HepG2 (cell line): ENCODE data around the gene KNCN. TPM values are rescaled to one million over a fixed set of nuclear protein-coding genes. Genes with fewer than 3 reads are reported as not detected.

Experiments used
- ATAC-seq: fragments of 200-7000 bp; cut with Tn5 transposase; 3 replicates; pipeline ENCODE4 v1.9.1; 2020; ENCODE audit warnings: mild to moderate bottlenecking, moderate library complexity
- BruUV-seq: library from RNA; stranded (reverse); fragments of 400-500 nt; replicated peaks from 2 replicates; lab custom pipeline; 2021; lab: Mats Ljungman, UMichigan
- CTCF ChIA-PET: fragments of 300-600 bp; formaldehyde crosslinking; extraction: SDS; loops from one replicate; lab custom pipeline; 2021; ENCODE audit warnings: low total read pairs, inconsistent platforms, low intra/inter-chr PET ratio; lab: Yijun Ruan, JAX
- POLR2A ChIA-PET: fragments of 350-600 bp; sonication (Branson Sonifier 250); formaldehyde crosslinking; loops from one replicate; lab custom pipeline; 2020; ENCODE audit warnings: antibody characterized with exemption, inconsistent platforms; lab: Yijun Ruan, JAX
- DNase-seq: peaks from one replicate; pipeline ENCODE4 v3.0.0-alpha.2; 2015; ENCODE audit warnings: low spot score
- FAIRE-seq: peaks from 3 replicates; lab custom pipeline; 2011; peaks lifted over from hg19 to GRCh38; lab: Jason Lieb, UNC
- H2AFZ ChIP-seq: one replicate; pipeline ENCODE4 v1.6.1; 2011; ENCODE audit warnings: low read length, inconsistent platforms
- H3K27ac ChIP-seq: fragments of 300-600 bp; 3 replicates; pipeline ENCODE4 v1.8.0; 2011; ENCODE audit warnings: mixed run types, mild to moderate bottlenecking, mixed read lengths, low read length, inconsistent platforms; ENCODE audit not compliant: insufficient read depth; ENCODE audit errors: extremely low read length
- H3K27me3 ChIP-seq, 2 experiments: fragments of 200-600 bp in 1 of 2; 2 replicates in 1 of 2; 3 replicates in 1 of 2; pipeline versions ENCODE4 v1.6.0 to v1.8.0; 2011; ENCODE audit warnings: low read length in 2 of 2, mild to moderate bottlenecking in 2 of 2, moderate library complexity in 2 of 2, inconsistent platforms in 1 of 2; ENCODE audit not compliant: insufficient read depth in 2 of 2, control insufficient read depth in 1 of 2
- H3K36me3 ChIP-seq, 2 experiments: fragments of 200-600 bp in 1 of 2; replicated peaks in 1 of 2; 2 replicates in 1 of 2; 3 replicates in 1 of 2; pipeline versions ENCODE4 v1.5.1 to v1.8.0; 2011; ENCODE audit warnings: low read length in 2 of 2, inconsistent platforms in 1 of 2; ENCODE audit not compliant: insufficient read depth in 2 of 2, control insufficient read depth in 1 of 2
- H3K4me1 ChIP-seq: 2 replicates; pipeline ENCODE4 v1.5.1; 2012; ENCODE audit warnings: low read length, inconsistent platforms; ENCODE audit not compliant: insufficient read depth
- H3K4me2 ChIP-seq: 2 replicates; pipeline ENCODE4 v1.6.0; 2011; ENCODE audit warnings: low read depth, low read length, inconsistent platforms
- H3K4me3 ChIP-seq, 3 experiments: fragments of 200-600 bp in 1 of 3; sonication (generic), shearing (Covaris generic) in 1 of 3; replicated peaks in 1 of 3; 2 replicates each; pipeline ENCODE4 v1.5.1; 2011 to 2016; ENCODE audit warnings: low read length in 3 of 3, inconsistent platforms in 2 of 3, low read depth in 2 of 3, mild to moderate bottlenecking in 2 of 3, control low read depth in 1 of 3, mixed read lengths in 1 of 3; ENCODE audit not compliant: insufficient read depth in 1 of 3
- H3K79me2 ChIP-seq: one replicate; pipeline ENCODE4 v1.6.1; 2011; ENCODE audit warnings: low read length, inconsistent platforms; ENCODE audit not compliant: insufficient read depth
- H3K9ac ChIP-seq: 2 replicates; pipeline ENCODE4 v1.6.0; 2011; ENCODE audit warnings: mild to moderate bottlenecking, low read depth, low read length, inconsistent platforms; ENCODE audit not compliant: insufficient read depth
- H3K9me3 ChIP-seq: 2 replicates; pipeline ENCODE4 v1.5.1; 2012; ENCODE audit warnings: mild to moderate bottlenecking, low read length
- H4K20me1 ChIP-seq: 2 replicates; pipeline ENCODE4 v1.6.0; 2011; ENCODE audit warnings: inconsistent platforms, mild to moderate bottlenecking, low read length, moderate library complexity; ENCODE audit not compliant: insufficient read depth
- ELF3 ChIP-seq: IDR thresholded peaks from 2 replicates; pipeline ENCODE4 v1.6.1; 2016; ENCODE audit warnings: missing genetic modification reagents, missing compliant biosample characterization
- KMT2A ChIP-seq: sonication (generic); formaldehyde crosslinking; IDR thresholded peaks from 2 replicates; pipeline ENCODE4 v1.4.0; 2020; ENCODE audit warnings: missing genetic modification reagents
- MNT ChIP-seq: fragments of 450-650 bp; IDR thresholded peaks from 2 replicates; pipeline ENCODE4 v1.6.1; 2016
- MYPOP ChIP-seq: sonication (generic); formaldehyde crosslinking; IDR thresholded peaks from 2 replicates; pipeline ENCODE4 v1.8.1; 2023; ENCODE audit warnings: mild to moderate bottlenecking, moderate library complexity, missing genetic modification reagents
- PRPF4 ChIP-seq: fragments of 200-400 bp; formaldehyde crosslinking; IDR thresholded peaks from 2 replicates; pipeline ENCODE4 v1.6.1; 2016; ENCODE audit warnings: low read length, low read depth; ENCODE audit not compliant: poor library complexity, severe bottlenecking
- ZNF230 ChIP-seq: sonication (generic); formaldehyde crosslinking; IDR thresholded peaks from 2 replicates; pipeline ENCODE4 v1.4.0; 2020; ENCODE audit warnings: mild to moderate bottlenecking, missing genetic modification reagents
- ZNF552 ChIP-seq: sonication (generic); formaldehyde crosslinking; IDR thresholded peaks from 2 replicates; pipeline ENCODE4 v1.9.0; 2022; ENCODE audit warnings: missing genetic modification reagents, mild to moderate bottlenecking, borderline replicate concordance
- ZSCAN12 ChIP-seq: sonication (generic); formaldehyde crosslinking; IDR thresholded peaks from 2 replicates; pipeline ENCODE4 v1.9.0; 2021; ENCODE audit warnings: mild to moderate bottlenecking, missing genetic modification reagents
- WGBS: methylation state at CpG from one replicate; pipeline ENCODE4 v1.1.6; 2017; ENCODE audit warnings: low lambda C conversion rate; 5-methylcytosine and 5-hydroxymethylcytosine counted together
- in situ Hi-C: cut with HindIII; loops from 2 replicates; pipeline ENCODE4 v1.10.0; 2017; ENCODE audit warnings: low pct_unique_long_range_greater_than_20kb; ENCODE audit not compliant: extremely low pct_ligation_motif_present
- intact Hi-C: fragments of 100-400 bp; cut with micrococcal nuclease; formaldehyde crosslinking; loops from one replicate; pipeline ENCODE4 v1.10.0; 2022; ENCODE audit not compliant: unreplicated experiment
- polyA plus RNA-seq, 8 experiments: library from polyadenylated mRNA; depleted of rRNA in 3 of 8; stranded (reverse) in 7 of 8; unstranded in 1 of 8; fragments of >200 nt; fragmentation: Illumina TruSeq in 4 of 8; extraction: Trizol in 4 of 8; gene quantifications; 2 replicates each; pipeline versions ENCODE4 v1.2.1 to v1.2.3, GENCODE V29; 2011 to 2016; ENCODE audit warnings: low read depth in 4 of 8, missing spikeins in 1 of 8, mixed read lengths in 1 of 8; ENCODE audit not compliant: insufficient read depth in 1 of 8
- total RNA-seq, 5 experiments: library from RNA; depleted of rRNA; stranded (reverse); fragments of >200 nt; fragmentation: Illumina TruSeq; extraction: Trizol; gene quantifications; 2 replicates each; pipeline ENCODE4 v1.2.3, GENCODE V29; 2016; ENCODE audit warnings: low read depth in 1 of 5
- TF ChIP-seq, protein P1 (sequence below): sonication (generic); formaldehyde crosslinking; IDR thresholded peaks from 2 replicates; pipeline ENCODE4 v1.5.0; 2020; ENCODE audit warnings: missing genetic modification reagents

The KNCN gene
- total and polyA plus RNA-seq, 2 of the 13 experiments (the other 11 are each of a cell fraction or from before 2014, with no cell fraction given) = not detected

GRCh38 chr1:46569116-46569515 is 17.7 kb upstream of the KNCN start (continued):
- TF ChIP-seq, protein P1, sequence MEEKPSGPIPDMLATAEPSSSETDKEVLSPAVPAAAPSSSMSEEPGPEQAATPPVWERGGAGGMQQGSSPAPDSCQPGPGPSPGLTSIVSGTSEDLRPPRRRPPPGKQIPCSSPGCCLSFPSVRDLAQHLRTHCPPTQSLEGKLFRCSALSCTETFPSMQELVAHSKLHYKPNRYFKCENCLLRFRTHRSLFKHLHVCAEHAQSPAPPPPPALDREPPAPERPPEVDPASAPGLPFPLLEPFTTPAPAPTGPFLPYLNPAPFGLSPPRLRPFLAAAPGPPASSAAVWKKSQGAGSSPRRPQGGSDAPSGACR (CRISPR knock-in tag) = no peak
- TF ChIP-seq PRPF4 (no peak), KMT2A (CRISPR knock-in tag) (no peak)

GRCh38 chr1:46568461-46568891 is 17.0 kb upstream of the KNCN start:
- H3K27ac ChIP-seq = no peak overlapping the region
- H3K4me1 ChIP-seq = no peaks in the 10 kb centered on the region
- H3K4me2 ChIP-seq = no peak overlapping the region
- TF ChIP-seq ZSCAN12 (CRISPR knock-in tag) (no peak), ELF3 (CRISPR knock-in tag) (no peak), ZNF230 (CRISPR knock-in tag) (no peak), MYPOP (CRISPR knock-in tag) (no peak), ZNF552 (no peak), MNT (no peak)
- DNase-seq = no peak
- no peaks in the 10 kb centered on the region; a peak in 1 of 5 replicates for H3K27me3 ChIP-seq
- no peaks in the 10 kb centered on the region for H4K20me1 ChIP-seq
- no TSS peak for BruUV-seq
- in situ Hi-C loops (no loop called here), intact Hi-C loops (no loop called here)
- ATAC-seq = no peak
- 94% methylated on average over 6 of the region's 6 CpGs for WGBS
- H3K36me3 ChIP-seq = peaks cover 3 to 12% of the 10 kb centered on the region in 2 experiments; a peak in 3 of 5 replicates
- H2AFZ ChIP-seq = no peak overlapping the region
- CTCF ChIA-PET = no interaction called here
- no peaks in the 10 kb centered on the region for H3K9me3 ChIP-seq
- H3K9ac ChIP-seq = no peak overlapping the region
- H3K79me2 ChIP-seq = no peaks in the 10 kb centered on the region
- POLR2A ChIA-PET = no interaction called here
- no peak for FAIRE-seq
- no peak overlapping the region for H3K4me3 ChIP-seq
